Middle frontal gyrus (tissue), 1 donor: ENCODE data around the gene ANTXR2.
"Not testable (repeated sequence)": the region's sequence is repeated elsewhere in the genome, so short reads cannot be mapped to it uniquely, and the experiment has no call there.

ENCODE experiments used
- DNase-seq: peaks from one replicate; pipeline ENCODE4 v3.0.0-alpha.2; 2015; ENCODE audit warnings: low spot score; ENCODE audit errors: extremely low spot score

Gene ANTXR2

GRCh38 chr4:79920163-79920853, 152.7 kb downstream of the ANTXR2 start:
- DNase-seq, result no peak

GRCh38 chr4:79918292-79918691, 154.7 kb downstream of the ANTXR2 start:
- DNase-seq, result no peak

DNA sequence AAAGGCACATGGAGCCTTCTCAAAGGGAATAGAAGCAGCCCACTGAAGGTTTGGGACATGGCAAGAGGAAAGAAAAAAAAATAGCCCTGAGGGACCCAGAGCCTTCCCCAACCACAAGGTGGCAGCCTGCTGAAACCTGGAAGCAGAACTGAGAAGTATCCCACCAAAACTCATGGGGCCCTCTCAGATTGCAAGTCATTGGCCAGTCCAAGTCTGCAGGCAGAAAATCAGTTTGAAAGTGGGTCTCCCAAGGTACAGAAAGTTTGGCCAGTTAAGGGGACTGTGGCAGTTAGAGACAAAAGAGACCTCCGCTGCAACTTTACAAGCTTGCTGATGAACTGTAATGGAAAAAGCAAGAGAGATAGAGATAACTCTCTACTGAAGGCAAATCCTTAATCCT, 155.8 kb downstream of the ANTXR2 start:
- DNase-seq, result no peak

DNA sequence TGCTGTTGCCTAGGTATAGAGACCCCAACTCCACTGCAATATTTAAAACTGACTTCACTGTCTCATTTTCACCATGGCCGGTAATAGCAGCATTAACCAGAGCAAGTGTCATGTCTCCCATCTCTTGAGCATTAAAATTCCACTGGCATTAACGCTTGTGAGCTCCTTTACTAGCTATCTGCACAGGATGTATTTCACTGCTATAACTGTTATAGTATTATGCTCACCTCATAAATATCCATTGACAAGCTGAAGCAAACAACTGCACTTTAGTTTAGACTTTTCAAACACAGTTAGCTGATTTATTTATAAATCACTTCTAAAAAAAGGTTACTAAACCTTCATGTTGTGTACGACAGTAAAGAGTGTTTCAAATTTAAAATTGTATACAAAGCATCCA, 157.8 kb downstream of the ANTXR2 start:
- DNase-seq, result no peak

DNA sequence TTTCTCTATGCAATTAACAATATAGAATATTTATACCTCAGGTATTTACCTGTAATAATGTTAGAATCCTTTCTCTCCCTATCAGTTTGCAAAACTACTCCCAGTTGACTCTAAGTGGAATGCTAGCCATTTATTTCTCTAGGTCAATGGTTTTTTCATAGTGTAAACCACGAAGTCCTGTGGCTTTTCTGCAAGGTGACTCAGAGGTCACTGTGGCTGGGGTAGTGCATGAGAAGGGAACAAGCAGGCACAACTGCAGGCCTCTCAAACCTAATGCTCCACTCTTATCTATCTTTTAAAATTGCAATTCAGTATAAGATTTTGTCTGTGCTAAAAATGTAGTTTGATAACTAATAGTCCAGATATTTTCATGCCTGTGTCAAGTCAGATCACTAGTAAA, 159.4 kb downstream of the ANTXR2 start:
- no peak for DNase-seq

GRCh38 chr4:79907001-79907400, 166.0 kb downstream of the ANTXR2 start:
- no peak for DNase-seq

GRCh38 chr4:79906303-79906702, 166.7 kb downstream of the ANTXR2 start:
- DNase-seq, result no peak

DNA sequence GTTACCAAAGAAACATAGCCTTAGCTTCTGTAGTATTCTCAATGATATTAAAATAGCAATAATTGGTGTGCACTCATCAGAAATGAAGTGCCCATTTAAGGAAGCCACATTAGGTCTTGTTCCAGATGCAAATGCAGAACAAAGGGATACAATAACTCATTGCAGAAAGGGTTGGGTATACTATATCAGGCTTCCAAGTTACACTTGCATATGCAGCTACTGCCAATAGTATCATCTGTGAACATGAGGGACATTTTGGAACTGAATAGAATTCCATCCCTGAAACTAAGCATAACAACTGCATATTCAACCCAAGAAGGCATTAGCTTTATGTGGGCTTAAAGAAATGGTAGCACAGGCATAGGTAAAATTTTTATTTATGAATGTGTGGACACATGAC, 167.8 kb downstream of the ANTXR2 start:
- no peak for DNase-seq

GRCh38 chr4:79904331-79904730, 168.7 kb downstream of the ANTXR2 start:
- no peak for DNase-seq

DNA sequence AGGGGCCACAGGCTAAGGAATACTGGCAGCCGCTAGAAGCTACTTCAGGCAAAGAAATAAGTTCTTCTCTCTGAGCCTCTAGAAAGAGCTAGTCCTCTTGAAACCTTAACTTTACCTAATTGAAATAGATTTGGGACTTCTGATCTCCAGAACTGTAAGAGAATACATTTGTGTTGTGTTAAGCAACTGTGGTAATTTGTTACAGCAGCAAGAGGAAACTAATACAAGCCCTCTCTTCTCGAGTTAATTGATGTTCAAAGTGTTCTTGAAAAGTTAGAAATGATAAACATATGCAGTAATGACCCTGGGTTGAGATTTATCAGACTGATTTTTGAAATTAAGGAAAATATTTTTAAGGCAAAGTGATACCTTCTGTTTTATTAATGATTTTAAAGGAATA, 172.8 kb downstream of the ANTXR2 start:
- no peak for DNase-seq

DNA sequence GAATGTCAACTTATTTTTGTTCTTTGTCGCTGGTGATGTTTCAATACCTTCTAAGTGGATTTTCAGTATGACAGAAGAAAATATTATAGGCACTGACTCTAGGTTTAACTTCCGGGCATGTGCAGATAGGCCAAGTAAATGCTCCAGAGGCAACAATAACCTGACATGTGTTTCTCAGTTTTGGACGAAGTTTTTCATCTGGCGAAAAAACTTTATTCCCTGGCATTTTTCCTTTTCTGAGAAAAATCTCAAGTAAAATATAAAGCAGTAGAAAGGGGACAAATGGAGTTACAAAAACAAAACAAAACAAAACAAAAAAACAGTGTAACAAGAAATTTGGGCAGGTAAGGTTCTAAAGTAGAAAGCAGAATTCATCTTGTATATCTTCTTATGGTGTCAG, 173.5 kb downstream of the ANTXR2 start:
- DNase-seq, result no peak

GRCh38 chr4:79898055-79898454, 175.0 kb downstream of the ANTXR2 start:
- DNase-seq, result no peak

DNA sequence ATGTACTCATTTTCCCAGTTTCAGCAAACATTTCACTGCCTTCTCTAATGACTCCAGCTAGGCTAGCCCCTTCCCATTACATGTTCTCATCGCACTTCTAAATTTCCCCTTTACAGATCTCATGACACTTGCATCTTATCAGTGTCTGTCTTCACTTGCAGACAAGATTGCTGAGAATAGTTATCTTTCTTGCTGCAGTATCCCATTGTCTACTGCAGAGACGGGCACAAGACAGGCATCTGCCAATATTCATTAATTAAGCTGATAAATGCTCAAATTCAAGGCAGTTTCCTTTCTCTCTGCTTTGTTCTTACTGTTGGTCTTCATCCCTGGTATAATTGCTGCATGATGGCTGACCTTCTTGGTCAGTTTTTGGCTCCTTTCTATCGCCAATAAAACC, 175.9 kb downstream of the ANTXR2 start:
- DNase-seq, result no peak

GRCh38 chr4:79893456-79893855, 179.6 kb downstream of the ANTXR2 start:
- no peak for DNase-seq

DNA sequence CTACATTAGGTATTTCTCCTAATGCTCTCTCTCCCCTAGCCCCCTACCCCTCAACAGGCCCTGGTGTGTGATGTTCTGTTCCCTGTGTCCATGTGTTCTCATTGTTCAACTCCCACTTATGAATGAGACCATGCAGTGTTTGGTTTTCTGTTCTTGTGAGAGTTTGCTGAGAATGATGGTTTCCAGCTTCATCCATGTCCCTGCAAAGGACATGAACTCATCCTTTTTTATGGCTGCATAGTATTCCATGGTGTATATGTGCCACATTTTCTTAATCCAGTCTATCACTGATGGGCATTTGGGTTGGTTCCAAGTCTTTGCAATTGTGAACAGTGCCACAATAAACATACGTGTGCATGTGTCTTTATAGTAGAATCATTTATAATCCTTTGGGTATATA, 184.0 kb downstream of the ANTXR2 start:
- not testable (repeated sequence) for DNase-seq

- DNase-seq, result no peak
Measured at GRCh38 chr4:79886557-79886956, 186.5 kb downstream of the ANTXR2 start.

DNA sequence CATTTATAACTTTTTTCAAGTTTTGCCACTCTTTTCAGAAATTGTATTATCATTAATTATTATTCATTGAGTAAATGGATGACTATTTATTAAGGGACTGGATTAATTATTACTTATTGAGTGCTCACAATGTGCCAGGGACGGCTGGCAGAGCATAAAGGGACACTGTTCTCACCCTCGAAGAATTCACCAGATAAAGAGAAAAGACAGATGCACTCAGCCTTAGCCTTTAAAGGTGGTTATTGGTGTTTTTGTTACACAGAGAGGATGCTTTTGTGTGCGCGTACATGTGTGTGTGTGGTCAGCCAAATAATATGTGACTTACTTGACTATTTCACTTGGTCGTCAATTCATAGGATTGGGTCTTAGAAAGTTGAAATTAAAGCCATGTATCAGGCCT, 187.0 kb downstream of the ANTXR2 start:
- no peak for DNase-seq

GRCh38 chr4:79883290-79883689, 189.7 kb downstream of the ANTXR2 start:
- no peak for DNase-seq

GRCh38 chr4:79882806-79883205, 190.2 kb downstream of the ANTXR2 start:
- DNase-seq, result no peak

- DNase-seq, result no peak
Measured at GRCh38 chr4:79881407-79881806, 191.6 kb downstream of the ANTXR2 start.

- DNase-seq, result no peak
Measured at GRCh38 chr4:79877511-79877910, 195.5 kb downstream of the ANTXR2 start.

GRCh38 chr4:79875344-79875899, 197.6 kb downstream of the ANTXR2 start:
- no peak for DNase-seq

DNA sequence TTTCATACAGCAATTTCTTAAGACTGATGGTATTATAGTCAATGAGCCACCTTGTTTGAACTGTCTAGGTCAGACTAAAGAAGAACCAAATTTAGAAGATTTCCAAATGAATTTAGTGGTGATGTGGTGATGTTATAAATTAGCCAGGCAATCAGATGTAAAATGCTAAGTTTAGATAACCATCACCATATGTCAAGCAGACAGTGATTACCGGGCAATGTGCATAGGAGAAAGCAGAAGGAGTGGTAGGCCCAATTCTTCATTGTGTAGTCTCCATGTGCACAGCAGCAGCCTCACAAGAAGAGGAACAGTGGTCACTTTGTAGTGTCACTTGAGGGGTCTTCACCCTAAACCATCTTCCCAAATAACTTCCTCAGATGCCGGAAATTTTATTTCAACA, 198.8 kb downstream of the ANTXR2 start:
- no peak for DNase-seq
